Activated naive CD4-positive, alpha-beta T cell treated with anti-CD3 and anti-CD28 coated beads, Interleukin-2, amount 50 U/mL, for 16 hours (primary cell): ENCODE measurements around the gene FAF1.

ENCODE experiments used
- DNase-seq: peaks from one replicate; pipeline ENCODE4 v3.0.0-alpha.2; 2020

The FAF1 gene

GRCh38 chr1:50693829-50694228 lies 266.2 kb downstream of the FAF1 start:
- no peak for DNase-seq

GRCh38 chr1:50684185-50684584 lies 275.9 kb downstream of the FAF1 start:
- DNase-seq = no peak

- no peak for DNase-seq
These were observed 278.1 kb downstream of the FAF1 start for GRCh38 chr1:50681931-50682330.

GRCh38 chr1:50667710-50668356 lies 292.2 kb downstream of the FAF1 start:
- no peak for DNase-seq

- no peak for DNase-seq
These were observed 292.8 kb downstream of the FAF1 start for GRCh38 chr1:50667272-50667671.

- no peak for DNase-seq
These were observed 293.2 kb downstream of the FAF1 start for GRCh38 chr1:50666849-50667248.

GRCh38 chr1:50665413-50665812 lies 294.7 kb downstream of the FAF1 start:
- no peak for DNase-seq

- DNase-seq = no peak
These were observed 298.4 kb downstream of the FAF1 start for GRCh38 chr1:50661626-50662025.

GRCh38 chr1:50659107-50659662 lies 300.9 kb downstream of the FAF1 start:
- no peak for DNase-seq

- no peak for DNase-seq
These were observed 301.5 kb downstream of the FAF1 start for GRCh38 chr1:50658459-50659076.

- DNase-seq = no peak
These were observed 303.1 kb downstream of the FAF1 start for GRCh38 chr1:50656931-50657330.

- DNase-seq = no peak
These were observed 308.4 kb downstream of the FAF1 start for GRCh38 chr1:50651476-50652263.

GRCh38 chr1:50646526-50646925 lies 313.5 kb downstream of the FAF1 start:
- DNase-seq = no peak

- no peak for DNase-seq
These were observed 314.9 kb downstream of the FAF1 start for GRCh38 chr1:50645139-50645538.

- DNase-seq = no peak
These were observed 315.5 kb downstream of the FAF1 start for GRCh38 chr1:50644447-50645105.

GRCh38 chr1:50637460-50637859 lies 322.6 kb downstream of the FAF1 start:
- no peak for DNase-seq

- DNase-seq = no peak
These were observed 325.8 kb downstream of the FAF1 start for GRCh38 chr1:50634251-50634650.

- DNase-seq = no peak
These were observed 326.6 kb downstream of the FAF1 start for GRCh38 chr1:50633465-50633864.

GRCh38 chr1:50631161-50631560 lies 328.9 kb downstream of the FAF1 start:
- no peak for DNase-seq

GRCh38 chr1:50622259-50622658 lies 337.8 kb downstream of the FAF1 start:
- DNase-seq = no peak

GRCh38 chr1:50620680-50621329 lies 339.3 kb downstream of the FAF1 start:
- DNase-seq = no peak

- DNase-seq = no peak
These were observed 344.9 kb downstream of the FAF1 start for GRCh38 chr1:50615036-50615750.
